Measurements from ENCODE around the gene NR3C2. TPM values are rescaled to one million over a fixed set of nuclear protein-coding genes. Genes with fewer than 3 reads are reported as not detected.

NR3C2 gene
- total and polyA plus RNA-seq, 4 donors: 2.8 to 43.9 (median 11.5) TPM

GRCh38 chr4:148287111-148287510 lies 155.1 kb downstream of the NR3C2 start:
- no peak for ATAC-seq (ENCODE audit: insufficient read depth, low FRiP score)
- Histone ChIP-seq H3K36me3 (ENCODE audit: control insufficient read depth in 4 of 4, insufficient read depth in 4 of 4, low read length in 4 of 4) (no peaks in the 10 kb centered on the region), H3K27ac (ENCODE audit: low read depth in 1 of 2, low read length in 1 of 2) (no peak overlapping the region), H3K9me3 (ENCODE audit: control insufficient read depth in 4 of 4, insufficient read depth in 3 of 4, low read length in 3 of 4) (no peaks in the 10 kb centered on the region), H3K9ac (ENCODE audit: insufficient read depth in 1 of 2, low read length in 2 of 2) (no peak overlapping the region), H3K4me3 (no peak overlapping the region), H3K27me3 (ENCODE audit: control insufficient read depth in 3 of 3, insufficient read depth in 3 of 3, low read length in 2 of 3) (no peaks in the 10 kb centered on the region), H3K4me1 (ENCODE audit: control insufficient read depth in 5 of 5, insufficient read depth in 5 of 5, low read length in 5 of 5) (peaks cover 0 to 39% (median 26%) of the 10 kb centered on the region in 5 donors)
- whole genome bisulfite sequencing, 2 donors: 78 to 83% methylated on average over 1 of the region's 1 CpG
- DNase-seq: no peak
- TF ChIP-seq CTCF (IDR thresholded peaks at IDR 0.05; ENCODE audit: control extremely low read depth, extremely low read depth): no peak

DNA sequence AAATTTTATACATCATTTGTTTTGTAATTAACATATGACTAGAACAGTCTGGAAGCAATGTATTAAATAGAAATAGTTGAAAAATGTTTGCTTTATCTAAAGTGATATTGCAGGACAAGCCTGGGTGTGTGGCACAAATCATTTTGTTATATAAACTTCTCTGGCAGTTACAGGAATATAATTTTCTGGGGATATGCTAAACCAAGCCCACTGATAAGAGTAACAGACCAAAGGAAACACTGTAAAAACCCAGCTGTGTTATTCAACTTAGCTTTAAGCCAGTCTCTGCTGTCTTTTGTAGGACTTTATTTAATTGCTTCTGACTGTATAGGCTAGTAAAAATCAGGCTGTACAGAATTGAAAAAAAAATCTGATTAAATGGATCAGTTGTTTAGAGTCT lies 156.2 kb downstream of the NR3C2 start:
- Histone ChIP-seq H3K9ac (ENCODE audit: insufficient read depth in 1 of 2, low read length in 2 of 2) (no peak overlapping the region), H3K36me3 (ENCODE audit: control insufficient read depth in 4 of 4, insufficient read depth in 4 of 4, low read length in 4 of 4) (no peaks in the 10 kb centered on the region), H3K27ac (ENCODE audit: low read depth in 1 of 2, low read length in 1 of 2) (no peak overlapping the region), H3K4me3 (no peak overlapping the region), H3K9me3 (ENCODE audit: control insufficient read depth in 4 of 4, insufficient read depth in 3 of 4, low read length in 3 of 4) (no peaks in the 10 kb centered on the region), H3K4me1 (ENCODE audit: control insufficient read depth in 5 of 5, insufficient read depth in 5 of 5, low read length in 5 of 5) (peaks cover 0 to 40% (median 26%) of the 10 kb centered on the region in 5 donors), H3K27me3 (ENCODE audit: control insufficient read depth in 3 of 3, insufficient read depth in 3 of 3, low read length in 2 of 3) (no peaks in the 10 kb centered on the region)
- ATAC-seq (ENCODE audit: insufficient read depth, low FRiP score) (no peak), DNase-seq (peak in 2 of 3 donors; percentile 81 to 85)
- TF ChIP-seq CTCF (IDR thresholded peaks at IDR 0.05; ENCODE audit: control extremely low read depth, extremely low read depth): no peak

DNA sequence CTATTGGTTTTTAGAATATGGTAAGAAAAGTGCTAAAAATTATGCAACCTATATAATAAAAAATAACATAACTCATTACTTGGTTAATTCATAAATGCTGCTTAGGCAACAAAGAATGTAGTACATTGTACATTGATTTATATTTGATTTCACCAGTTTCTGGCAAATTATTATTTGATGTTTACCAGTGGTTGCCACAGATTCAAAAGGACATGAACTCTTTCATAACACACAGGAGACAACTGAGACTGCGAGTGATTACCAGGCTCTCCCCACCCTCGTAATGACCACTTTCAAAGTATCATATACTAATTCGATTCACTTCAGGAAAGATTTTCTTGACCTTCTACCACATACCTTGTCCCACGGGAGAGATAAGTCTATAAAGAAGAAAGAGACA lies 158.5 kb downstream of the NR3C2 start:
- ATAC-seq (ENCODE audit: insufficient read depth, low FRiP score): no peak
- WGBS, 2 donors: 84 to 88% methylated on average over 4 of the region's 4 CpGs
- no peaks in the 10 kb centered on the region for H3K36me3 ChIP-seq (ENCODE audit: control insufficient read depth in 4 of 4, insufficient read depth in 4 of 4, low read length in 4 of 4)

More for the DNA sequence above, 158.5 kb downstream of the NR3C2 start:
- peak in 2 of 3 donors; percentile 29 to 34 for DNase-seq
- H3K4me1 ChIP-seq (ENCODE audit: control insufficient read depth in 5 of 5, insufficient read depth in 5 of 5, low read length in 5 of 5): peaks cover 0 to 39% (median 26%) of the 10 kb centered on the region in 5 donors
- H3K27ac ChIP-seq (ENCODE audit: low read depth in 1 of 2, low read length in 1 of 2): peak overlapping the region in 1 of 2 donors; percentile 22
- no peak for TF ChIP-seq CTCF (IDR thresholded peaks at IDR 0.05; ENCODE audit: control extremely low read depth, extremely low read depth)
- no peak overlapping the region for H3K4me3 ChIP-seq
- no peaks in the 10 kb centered on the region for H3K27me3 ChIP-seq (ENCODE audit: control insufficient read depth in 3 of 3, insufficient read depth in 3 of 3, low read length in 2 of 3)
- H3K9me3 ChIP-seq (ENCODE audit: control insufficient read depth in 4 of 4, insufficient read depth in 3 of 4, low read length in 3 of 4): no peaks in the 10 kb centered on the region
- no peak overlapping the region for H3K9ac ChIP-seq (ENCODE audit: insufficient read depth in 1 of 2, low read length in 2 of 2)

All from lung (tissue), 12 donors.